Muscle layer of colon (tissue), 2 donors: ENCODE results near the gene DPYD.

Source experiments
- H3K27ac ChIP-seq: one replicate; pipeline ENCODE4 v1.7.0; 2013; ENCODE audit warnings: low read depth, mild to moderate bottlenecking, low read length, moderate library complexity
- H3K27me3 ChIP-seq, 2 donors: one replicate each; pipeline ENCODE4 v1.7.0; 2013; ENCODE audit warnings: low read length in 2 of 2, mild to moderate bottlenecking in 2 of 2; ENCODE audit not compliant: insufficient read depth in 2 of 2, control insufficient read depth in 1 of 2
- H3K36me3 ChIP-seq: one replicate; pipeline ENCODE4 v1.7.0; 2013; ENCODE audit warnings: mild to moderate bottlenecking, low read length; ENCODE audit not compliant: insufficient read depth
- H3K4me1 ChIP-seq: one replicate; pipeline ENCODE4 v1.7.0; 2013; ENCODE audit warnings: mild to moderate bottlenecking, low read length; ENCODE audit not compliant: insufficient read depth
- H3K4me3 ChIP-seq, 2 donors: one replicate each; pipeline ENCODE4 v1.7.0; 2013; ENCODE audit warnings: low read length in 2 of 2, low read depth in 1 of 2, mild to moderate bottlenecking in 1 of 2, moderate library complexity in 1 of 2
- H3K9ac ChIP-seq: one replicate; pipeline ENCODE4 v1.7.0; 2013; ENCODE audit warnings: low read length
- H3K9me3 ChIP-seq: one replicate; pipeline ENCODE4 v1.7.0; 2013; ENCODE audit warnings: mild to moderate bottlenecking, low read length
- donor health status: abdominal sarcoma.
- donor health status: Adenocarcinoma of cecum.

DPYD gene

GRCh38 chr1:97634758-97635157 is 286.1 kb downstream of the DPYD start:
- H3K36me3 ChIP-seq = no peaks in the 10 kb centered on the region
- H3K27me3 ChIP-seq = no peaks in the 10 kb centered on the region
- no peak overlapping the region for H3K27ac ChIP-seq
- H3K4me3 ChIP-seq = no peak overlapping the region
- no peaks in the 10 kb centered on the region for H3K9me3 ChIP-seq
- no peak overlapping the region for H3K9ac ChIP-seq
- H3K4me1 ChIP-seq = peaks cover 15% of the 10 kb centered on the region

GRCh38 chr1:97632776-97633175 is 288.1 kb downstream of the DPYD start:
- Histone ChIP-seq H3K9me3 (no peaks in the 10 kb centered on the region), H3K36me3 (no peaks in the 10 kb centered on the region), H3K9ac (no peak overlapping the region), H3K27me3 (no peaks in the 10 kb centered on the region), H3K4me3 (no peak overlapping the region), H3K4me1 (peaks cover 15% of the 10 kb centered on the region), H3K27ac (no peak overlapping the region)

- peaks cover 15% of the 10 kb centered on the region for H3K4me1 ChIP-seq
- no peaks in the 10 kb centered on the region for H3K36me3 ChIP-seq
- no peak overlapping the region for H3K27ac ChIP-seq
- no peak overlapping the region for H3K9ac ChIP-seq
- no peak overlapping the region for H3K4me3 ChIP-seq
- no peaks in the 10 kb centered on the region for H3K9me3 ChIP-seq
- H3K27me3 ChIP-seq = no peaks in the 10 kb centered on the region
Measured at GRCh38 chr1:97632075-97632474, 288.8 kb downstream of the DPYD start.

GRCh38 chr1:97630948-97631347 is 289.9 kb downstream of the DPYD start:
- no peak overlapping the region for H3K4me3 ChIP-seq
- H3K27ac ChIP-seq = no peak overlapping the region
- no peak overlapping the region for H3K9ac ChIP-seq
- no peaks in the 10 kb centered on the region for H3K36me3 ChIP-seq
- H3K4me1 ChIP-seq = peaks cover 15% of the 10 kb centered on the region
- H3K27me3 ChIP-seq = no peaks in the 10 kb centered on the region
- H3K9me3 ChIP-seq = no peaks in the 10 kb centered on the region

- Histone ChIP-seq H3K4me3 (no peak overlapping the region), H3K9me3 (no peaks in the 10 kb centered on the region), H3K27me3 (no peaks in the 10 kb centered on the region), H3K36me3 (no peaks in the 10 kb centered on the region), H3K27ac (no peak overlapping the region), H3K4me1 (peaks cover 15% of the 10 kb centered on the region), H3K9ac (no peak overlapping the region)
Measured at GRCh38 chr1:97630281-97630680, 290.6 kb downstream of the DPYD start.

- Histone ChIP-seq H3K4me1 (no peaks in the 10 kb centered on the region), H3K27ac (no peak overlapping the region), H3K9ac (no peak overlapping the region), H3K4me3 (no peak overlapping the region), H3K36me3 (no peaks in the 10 kb centered on the region), H3K9me3 (no peaks in the 10 kb centered on the region), H3K27me3 (no peaks in the 10 kb centered on the region)
Measured at GRCh38 chr1:97623220-97623619, 297.6 kb downstream of the DPYD start.

GRCh38 chr1:97621955-97622354 is 298.9 kb downstream of the DPYD start:
- no peaks in the 10 kb centered on the region for H3K36me3 ChIP-seq
- H3K27me3 ChIP-seq = no peaks in the 10 kb centered on the region
- H3K4me1 ChIP-seq = no peaks in the 10 kb centered on the region
- H3K27ac ChIP-seq = no peak overlapping the region
- H3K9me3 ChIP-seq = no peaks in the 10 kb centered on the region
- no peak overlapping the region for H3K4me3 ChIP-seq
- H3K9ac ChIP-seq = no peak overlapping the region

- H3K9me3 ChIP-seq = no peaks in the 10 kb centered on the region
- no peaks in the 10 kb centered on the region for H3K36me3 ChIP-seq
- H3K9ac ChIP-seq = no peak overlapping the region
- no peaks in the 10 kb centered on the region for H3K4me1 ChIP-seq
- no peak overlapping the region for H3K27ac ChIP-seq
- H3K4me3 ChIP-seq = no peak overlapping the region
- no peaks in the 10 kb centered on the region for H3K27me3 ChIP-seq
Measured at GRCh38 chr1:97619706-97620105, 301.1 kb downstream of the DPYD start.

- no peaks in the 10 kb centered on the region for H3K9me3 ChIP-seq
- no peaks in the 10 kb centered on the region for H3K36me3 ChIP-seq
- H3K27ac ChIP-seq = no peak overlapping the region
- no peak overlapping the region for H3K9ac ChIP-seq
- no peaks in the 10 kb centered on the region for H3K27me3 ChIP-seq
- no peak overlapping the region for H3K4me3 ChIP-seq
- H3K4me1 ChIP-seq = no peaks in the 10 kb centered on the region
Measured at GRCh38 chr1:97610748-97611147, 310.1 kb downstream of the DPYD start.

GRCh38 chr1:97610102-97610501 is 310.7 kb downstream of the DPYD start:
- Histone ChIP-seq H3K27ac (no peak overlapping the region), H3K36me3 (no peaks in the 10 kb centered on the region), H3K9me3 (no peaks in the 10 kb centered on the region), H3K9ac (no peak overlapping the region), H3K4me3 (no peak overlapping the region), H3K27me3 (no peaks in the 10 kb centered on the region), H3K4me1 (no peaks in the 10 kb centered on the region)

GRCh38 chr1:97608272-97608671 is 312.6 kb downstream of the DPYD start:
- H3K4me1 ChIP-seq = no peaks in the 10 kb centered on the region
- no peaks in the 10 kb centered on the region for H3K36me3 ChIP-seq
- H3K27me3 ChIP-seq = no peaks in the 10 kb centered on the region

GRCh38 chr1:97603776-97604175 is 317.1 kb downstream of the DPYD start:
- H3K9me3 ChIP-seq = no peaks in the 10 kb centered on the region
- no peak overlapping the region for H3K4me3 ChIP-seq
- no peaks in the 10 kb centered on the region for H3K4me1 ChIP-seq
- H3K27me3 ChIP-seq = no peaks in the 10 kb centered on the region
- H3K9ac ChIP-seq = no peak overlapping the region
- H3K36me3 ChIP-seq = no peaks in the 10 kb centered on the region
- no peak overlapping the region for H3K27ac ChIP-seq

More at GRCh38 chr1:97608272-97608671, 312.6 kb downstream of the DPYD start:
- Histone ChIP-seq H3K27ac (no peak overlapping the region), H3K9ac (no peak overlapping the region), H3K9me3 (no peaks in the 10 kb centered on the region), H3K4me3 (no peak overlapping the region)
